K562 (cell line): Measurements from ENCODE around the gene JPT2. TPM values are rescaled to one million over a fixed set of nuclear protein-coding genes. Genes with fewer than 3 reads are reported as not detected.

Experiments used
- ATAC-seq: fragments of 200-7000 bp; cut with Tn5 transposase; 3 replicates; pipeline ENCODE4 v1.9.1; 2020; ENCODE audit warnings: moderate library complexity
- BruUV-seq: library from RNA; stranded (reverse); fragments of 400-500 nt; replicated peaks from 2 replicates; lab custom pipeline; 2021; lab: Mats Ljungman, UMichigan
- CTCF ChIA-PET: fragments of 300-600 bp; formaldehyde crosslinking; extraction: SDS; loops from one replicate; lab custom pipeline; 2021; ENCODE audit warnings: low intra/inter-chr PET ratio; lab: Yijun Ruan, JAX
- POLR2A ChIA-PET: fragments of 300-600, 350-650 bp; sonication (Branson Sonifier 250); formaldehyde crosslinking; extraction: SDS; loops from one replicate; lab custom pipeline; 2021; ENCODE audit warnings: antibody characterized with exemption, inconsistent platforms; lab: Yijun Ruan, JAX
- DNase-seq, 4 experiments: peaks; one replicate each; pipeline versions ENCODE4 v3.0.0 to v3.0.0-alpha.2; 2011 to 2018; ENCODE audit warnings: low spot score in 3 of 4, mixed read lengths in 3 of 4; ENCODE audit errors: extremely low read depth in 1 of 4
- FAIRE-seq: peaks from 2 replicates; lab custom pipeline; 2011; peaks lifted over from hg19 to GRCh38; lab: Jason Lieb, UNC
- H2AFZ ChIP-seq: 2 replicates; pipeline ENCODE4 v1.6.0; 2011; ENCODE audit warnings: low read depth, low read length, control low read depth, inconsistent platforms
- H3K27ac ChIP-seq: fragments of 200-600 bp; 3 replicates; pipeline ENCODE4 v1.8.0; 2011; ENCODE audit warnings: low read depth, mild to moderate bottlenecking, control low read depth, inconsistent platforms, low read length, moderate library complexity, mixed read lengths; ENCODE audit errors: extremely low read depth
- H3K27me3 ChIP-seq, 2 experiments: fragments of 300-600 bp in 1 of 2; 2 replicates in 1 of 2; 3 replicates in 1 of 2; pipeline versions ENCODE4 v1.6.0 to v1.8.0; 2011; ENCODE audit warnings: inconsistent platforms in 2 of 2, low read length in 2 of 2, mild to moderate bottlenecking in 1 of 2, mixed read lengths in 1 of 2, moderate library complexity in 1 of 2; ENCODE audit not compliant: control insufficient read depth in 2 of 2, insufficient read depth in 2 of 2
- H3K36me3 ChIP-seq: fragments of 300-600 bp; 3 replicates; pipeline ENCODE4 v1.8.0; 2011; ENCODE audit warnings: mild to moderate bottlenecking, low read length, inconsistent platforms; ENCODE audit not compliant: control insufficient read depth, insufficient read depth
- H3K4me1 ChIP-seq, 2 experiments: fragments of 200-600 bp in 1 of 2; replicated peaks in 1 of 2; 2 replicates in 1 of 2; 3 replicates in 1 of 2; pipeline versions ENCODE4 v1.5.1 to v1.8.0; 2011; ENCODE audit warnings: inconsistent platforms in 2 of 2, low read length in 2 of 2, mild to moderate bottlenecking in 1 of 2, mixed read lengths in 1 of 2, moderate library complexity in 1 of 2; ENCODE audit not compliant: control insufficient read depth in 2 of 2, insufficient read depth in 2 of 2
- H3K4me2 ChIP-seq: 2 replicates; pipeline ENCODE4 v1.6.1; 2011; ENCODE audit warnings: low read length, control low read depth, inconsistent platforms, mixed read lengths; ENCODE audit not compliant: insufficient read depth
- H3K4me3 ChIP-seq: fragments of 200-600 bp; sonication (generic), shearing (Covaris generic); 2 replicates; pipeline ENCODE4 v1.5.1; 2016; ENCODE audit warnings: control low read depth, inconsistent platforms
- H3K79me2 ChIP-seq: fragments of 200-600 bp; 3 replicates; pipeline ENCODE4 v1.8.0; 2011; ENCODE audit warnings: low read length, inconsistent platforms; ENCODE audit not compliant: control insufficient read depth, insufficient read depth
- H3K9ac ChIP-seq, 2 experiments: 2 replicates each; pipeline versions ENCODE4 v1.6.0 to v1.6.1; 2011; ENCODE audit warnings: low read depth in 2 of 2, low read length in 2 of 2, control low read depth in 1 of 2, inconsistent platforms in 1 of 2, mild to moderate bottlenecking in 1 of 2, mixed read lengths in 1 of 2; ENCODE audit not compliant: insufficient read depth in 1 of 2
- H3K9me1 ChIP-seq: one replicate; pipeline ENCODE4 v1.6.0; 2011; ENCODE audit warnings: inconsistent platforms, mild to moderate bottlenecking, low read length, moderate library complexity; ENCODE audit not compliant: control insufficient read depth, insufficient read depth
- H3K9me3 ChIP-seq: replicated peaks from 2 replicates; pipeline ENCODE4 v1.5.1; 2011; ENCODE audit warnings: low read depth, low read length, inconsistent platforms; ENCODE audit not compliant: control insufficient read depth, insufficient read depth
- H4K20me1 ChIP-seq: replicated peaks from 2 replicates; pipeline ENCODE4 v1.6.1; 2011; ENCODE audit warnings: low read length, inconsistent platforms, mixed read lengths; ENCODE audit not compliant: control insufficient read depth, insufficient read depth
- CCAR2 ChIP-seq: fragments of 200-400 bp; formaldehyde crosslinking; IDR thresholded peaks from 2 replicates; pipeline ENCODE4 v1.6.1; 2017; ENCODE audit warnings: mild to moderate bottlenecking, low read depth, low read length
- CEBPG ChIP-seq, 3 experiments: fragments of 200-800 bp in 1 of 3; sonication (Bioruptor generic) in 1 of 3; sonication (generic) in 1 of 3; formaldehyde crosslinking in 1 of 3; IDR thresholded peaks in 2 of 3; conservative IDR thresholded peaks in 1 of 3; 2 replicates each; pipeline versions ENCODE4 v1.6.1 to v1.8.0; 2016 to 2022; ENCODE audit warnings: missing compliant biosample characterization in 2 of 3, missing genetic modification characterization in 2 of 3, mild to moderate bottlenecking in 1 of 3, missing genetic modification reagents in 1 of 3
- POLR2G ChIP-seq: fragments of 200-400 bp; formaldehyde crosslinking; IDR thresholded peaks from 2 replicates; pipeline ENCODE4 v1.6.1; 2017; ENCODE audit warnings: low read depth, mild to moderate bottlenecking, antibody characterized with exemption, low read length, moderate library complexity
- POU5F1 ChIP-seq: fragments of 150-350 bp; IDR thresholded peaks from 2 replicates; pipeline ENCODE4 v1.6.1; 2014; ENCODE audit warnings: borderline replicate concordance, low read length, low read depth, mild to moderate bottlenecking; ENCODE audit not compliant: partially characterized antibody
- SNIP1 ChIP-seq: fragments of 450-650 bp; IDR thresholded peaks from 2 replicates; pipeline ENCODE4 v1.7.1; 2017; ENCODE audit warnings: low read depth, mild to moderate bottlenecking
- ZFP1 ChIP-seq: fragments of 450-650 bp; formaldehyde crosslinking; IDR thresholded peaks from 2 replicates; pipeline ENCODE4 v1.4.0; 2020; ENCODE audit warnings: mild to moderate bottlenecking, mixed read lengths
- ZNF695 ChIP-seq: fragments of 450-650 bp; formaldehyde crosslinking; IDR thresholded peaks from 2 replicates; pipeline ENCODE4 v1.4.0; 2020; ENCODE audit warnings: mild to moderate bottlenecking, moderate library complexity
- WGBS: fragments of 100-300 bp; shearing (Covaris generic); methylation state at CpG from one replicate; pipeline ENCODE4 v1.1.6; 2016; ENCODE audit warnings: low coverage, mixed read lengths; ENCODE audit not compliant: insufficient coverage; ENCODE audit errors: missing lambda C conversion rate; 5-methylcytosine and 5-hydroxymethylcytosine counted together
- in situ Hi-C: fragments of 300-500 bp; cut with MboI; formaldehyde crosslinking; loops from 4 replicates; pipeline ENCODE4 v1.15.0; 2018; ENCODE audit warnings: inconsistent platforms, mixed read lengths
- intact Hi-C: fragments of 100-400 bp; cut with micrococcal nuclease; formaldehyde crosslinking; loops from 2 replicates; pipeline ENCODE4 v1.14.2; 2022
- polyA plus RNA-seq, 8 experiments: library from polyadenylated mRNA; depleted of rRNA in 4 of 8; stranded (reverse) in 5 of 8; unstranded in 3 of 8; fragments of >200 nt; fragmentation: Nextera tagmentation in 2 of 8; fragmentation: Illumina TruSeq in 1 of 8; extraction: Ambion mirVana in 2 of 8; extraction: Trizol in 1 of 8; gene quantifications; 2 replicates each; pipeline versions ENCODE4 v1.2.1 to v1.2.3, GENCODE V29; 2011 to 2014; ENCODE audit warnings: inconsistent platforms in 1 of 8, missing spikeins in 1 of 8
- total RNA-seq, 7 experiments: library from RNA; depleted of rRNA in 6 of 7; stranded (reverse); fragments of >200 nt in 6 of 7; fragmentation: Illumina TruSeq in 2 of 7; extraction: Trizol in 2 of 7; gene quantifications; 2 replicates each; pipeline versions ENCODE4 v1.2.1 to v1.2.3, GENCODE V29; 2011 to 2021; ENCODE audit warnings: low replicate concordance in 1 of 7

The JPT2 gene
- total and polyA plus RNA-seq, 9 of the 15 experiments (the other 6 are each of a cell fraction or from before 2014, with no cell fraction given): 25.5 to 133 (median 106) TPM

GRCh38 chr16:1746693-1747195, 68.7 kb downstream of the JPT2 start:
- Histone ChIP-seq H3K36me3 (peaks cover 43% of the 10 kb centered on the region; the same call in 2 of the 3 replicates), H3K4me3 (no peak overlapping the region), H3K9me1 (peaks cover 3% of the 10 kb centered on the region), H3K27me3 (no peaks in the 10 kb centered on the region), H2AFZ (no peak overlapping the region), H3K79me2 (no peaks in the 10 kb centered on the region), H3K9ac (peak overlapping the region in 1 of 2 experiments; percentile 26; a peak in 1 of 4 replicates), H3K27ac (no peak overlapping the region), H4K20me1 (no peaks in the 10 kb centered on the region), H3K4me1 (peaks cover 0 to 16% of the 10 kb centered on the region in 2 experiments; a peak in 1 of 5 replicates), H3K4me2 (no peak overlapping the region), H3K9me3 (no peaks in the 10 kb centered on the region)
- no TSS peak for BruUV-seq
- no peak for TF ChIP-seq CCAR2
- 0 out of 2 replicates have a peak, but pooled peaks have one; percentile 27 for TF ChIP-seq POLR2G
- no peak for TF ChIP-seq POU5F1
- TF ChIP-seq CEBPG (CRISPR knock-in tag; IDR thresholded peaks at IDR 0.05): no peak
- TF ChIP-seq CEBPG (tag; conservative IDR thresholded peaks at IDR 0.05 in 1 of 2, IDR thresholded peaks at IDR 0.05 in 1 of 2): no peak
- no peak for TF ChIP-seq ZFP1 (CRISPR knock-in tag)
- no peak for TF ChIP-seq ZNF695 (CRISPR knock-in tag)
- no peak for TF ChIP-seq SNIP1
- DNase-seq (no peak), FAIRE-seq (no peak), ATAC-seq (no peak)
- in situ Hi-C loops: no loop called here
- intact Hi-C loops: no loop called here
- ChIA-PET CTCF (no interaction called here), POLR2A (interaction anchor here (0.6 to 1.2 kb wide), 3 partner anchors 16 to 38 kb away, joined by 3 to 4 read pairs (median 3); no protein-coding TSS in a partner anchor)
- WGBS: 87% methylated on average over 20 of the region's 31 CpGs
